ENCODE data around the gene TNK2.
"Not testable (repeated sequence)": the region's sequence is repeated elsewhere in the genome, so short reads cannot be mapped to it uniquely, and the experiment has no call there.

DNA sequence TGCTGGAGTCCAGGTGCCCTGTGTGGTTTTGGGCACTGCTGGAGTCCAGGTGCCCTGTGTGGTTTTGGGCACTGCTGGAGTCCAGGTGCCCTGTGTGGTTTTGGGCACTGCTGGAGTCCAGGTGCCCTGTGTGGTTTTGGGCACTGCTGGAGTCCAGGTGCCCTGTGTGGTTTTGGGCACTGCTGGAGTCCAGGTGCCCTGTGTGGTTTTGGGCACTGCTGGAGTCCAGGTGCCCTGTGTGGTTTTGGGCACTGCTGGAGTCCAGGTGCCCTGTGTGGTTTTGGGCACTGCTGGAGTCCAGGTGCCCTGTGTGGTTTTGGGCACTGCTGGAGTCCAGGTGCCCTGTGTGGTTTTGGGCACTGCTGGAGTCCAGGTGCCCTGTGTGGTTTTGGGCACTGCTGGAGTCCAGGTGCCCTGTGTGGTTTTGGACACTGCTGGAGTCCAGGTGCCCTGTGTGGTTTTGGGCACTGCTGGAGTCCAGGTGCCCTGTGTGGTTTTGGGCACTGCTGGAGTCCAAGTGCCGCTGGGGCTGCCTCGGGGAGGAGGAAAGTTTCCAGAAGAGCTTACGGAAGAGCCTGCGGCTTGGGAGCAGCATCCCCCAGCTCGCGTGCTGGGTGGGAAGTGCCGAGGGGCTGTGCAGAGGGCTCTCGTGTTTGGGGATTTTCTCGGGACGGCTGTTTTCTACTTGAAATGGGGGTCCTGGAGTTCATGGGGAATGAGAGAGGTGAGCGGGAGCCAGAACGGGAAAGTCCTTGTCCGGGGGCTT, 83.7 kb downstream of the TNK2 start:
- TF ChIP-seq, protein P1, sequence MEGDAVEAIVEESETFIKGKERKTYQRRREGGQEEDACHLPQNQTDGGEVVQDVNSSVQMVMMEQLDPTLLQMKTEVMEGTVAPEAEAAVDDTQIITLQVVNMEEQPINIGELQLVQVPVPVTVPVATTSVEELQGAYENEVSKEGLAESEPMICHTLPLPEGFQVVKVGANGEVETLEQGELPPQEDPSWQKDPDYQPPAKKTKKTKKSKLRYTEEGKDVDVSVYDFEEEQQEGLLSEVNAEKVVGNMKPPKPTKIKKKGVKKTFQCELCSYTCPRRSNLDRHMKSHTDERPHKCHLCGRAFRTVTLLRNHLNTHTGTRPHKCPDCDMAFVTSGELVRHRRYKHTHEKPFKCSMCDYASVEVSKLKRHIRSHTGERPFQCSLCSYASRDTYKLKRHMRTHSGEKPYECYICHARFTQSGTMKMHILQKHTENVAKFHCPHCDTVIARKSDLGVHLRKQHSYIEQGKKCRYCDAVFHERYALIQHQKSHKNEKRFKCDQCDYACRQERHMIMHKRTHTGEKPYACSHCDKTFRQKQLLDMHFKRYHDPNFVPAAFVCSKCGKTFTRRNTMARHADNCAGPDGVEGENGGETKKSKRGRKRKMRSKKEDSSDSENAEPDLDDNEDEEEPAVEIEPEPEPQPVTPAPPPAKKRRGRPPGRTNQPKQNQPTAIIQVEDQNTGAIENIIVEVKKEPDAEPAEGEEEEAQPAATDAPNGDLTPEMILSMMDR (IDR thresholded peaks at IDR 0.05): not testable (repeated sequence)
- TF ChIP-seq FOSL2 (IDR thresholded peaks at IDR 0.05); FOSL2 (CRISPR knock-in tag; IDR thresholded peaks at IDR 0.05); RCOR1 (IDR thresholded peaks at IDR 0.05; ENCODE audit: low read depth, low read length); SMC3 (IDR thresholded peaks at IDR 0.05); EP300 (IDR thresholded peaks at IDR 0.05); POLR2A (IDR thresholded peaks at IDR 0.05; ENCODE audit: low read length); ZC3H11A (IDR thresholded peaks at IDR 0.05); RNF2 (IDR thresholded peaks at IDR 0.05; ENCODE audit: borderline replicate concordance, low read depth); KDM5A (IDR thresholded peaks at IDR 0.05); RFX5 (IDR thresholded peaks at IDR 0.05); POLR2AphosphoS2 (conservative IDR thresholded peaks at IDR 0.05; ENCODE audit: low read length): not testable (repeated sequence)
- TF ChIP-seq, protein P2, sequence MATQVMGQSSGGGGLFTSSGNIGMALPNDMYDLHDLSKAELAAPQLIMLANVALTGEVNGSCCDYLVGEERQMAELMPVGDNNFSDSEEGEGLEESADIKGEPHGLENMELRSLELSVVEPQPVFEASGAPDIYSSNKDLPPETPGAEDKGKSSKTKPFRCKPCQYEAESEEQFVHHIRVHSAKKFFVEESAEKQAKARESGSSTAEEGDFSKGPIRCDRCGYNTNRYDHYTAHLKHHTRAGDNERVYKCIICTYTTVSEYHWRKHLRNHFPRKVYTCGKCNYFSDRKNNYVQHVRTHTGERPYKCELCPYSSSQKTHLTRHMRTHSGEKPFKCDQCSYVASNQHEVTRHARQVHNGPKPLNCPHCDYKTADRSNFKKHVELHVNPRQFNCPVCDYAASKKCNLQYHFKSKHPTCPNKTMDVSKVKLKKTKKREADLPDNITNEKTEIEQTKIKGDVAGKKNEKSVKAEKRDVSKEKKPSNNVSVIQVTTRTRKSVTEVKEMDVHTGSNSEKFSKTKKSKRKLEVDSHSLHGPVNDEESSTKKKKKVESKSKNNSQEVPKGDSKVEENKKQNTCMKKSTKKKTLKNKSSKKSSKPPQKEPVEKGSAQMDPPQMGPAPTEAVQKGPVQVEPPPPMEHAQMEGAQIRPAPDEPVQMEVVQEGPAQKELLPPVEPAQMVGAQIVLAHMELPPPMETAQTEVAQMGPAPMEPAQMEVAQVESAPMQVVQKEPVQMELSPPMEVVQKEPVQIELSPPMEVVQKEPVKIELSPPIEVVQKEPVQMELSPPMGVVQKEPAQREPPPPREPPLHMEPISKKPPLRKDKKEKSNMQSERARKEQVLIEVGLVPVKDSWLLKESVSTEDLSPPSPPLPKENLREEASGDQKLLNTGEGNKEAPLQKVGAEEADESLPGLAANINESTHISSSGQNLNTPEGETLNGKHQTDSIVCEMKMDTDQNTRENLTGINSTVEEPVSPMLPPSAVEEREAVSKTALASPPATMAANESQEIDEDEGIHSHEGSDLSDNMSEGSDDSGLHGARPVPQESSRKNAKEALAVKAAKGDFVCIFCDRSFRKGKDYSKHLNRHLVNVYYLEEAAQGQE (IDR thresholded peaks at IDR 0.05): not testable (repeated sequence)
